RWPE1 (cell line): ENCODE measurements around the gene TAB2.

Experiments used
- CTCF ChIA-PET: fragments of 350-600 bp; sonication (Branson Sonifier 250); formaldehyde crosslinking; extraction: SDS; loops from one replicate; lab custom pipeline; 2021; lab: Yijun Ruan, JAX
- POLR2A ChIA-PET: fragments of 400-600 bp; formaldehyde crosslinking; extraction: SDS; loops from one replicate; lab custom pipeline; 2020; ENCODE audit warnings: antibody characterized with exemption; ENCODE audit not compliant: low non-redundant PET; lab: Yijun Ruan, JAX
- DNase-seq: peaks from one replicate; pipeline ENCODE4 v3.0.0; 2012; ENCODE audit warnings: low spot score
- H3K27ac ChIP-seq: fragments of 450-650 bp; 2 replicates; pipeline ENCODE4 v1.5.1; 2017
- CTCF ChIP-seq: fragments of 450-650 bp; conservative IDR thresholded peaks from 2 replicates; pipeline ENCODE4 v1.5.1; 2017; ENCODE audit warnings: low read depth, mild to moderate bottlenecking

Gene TAB2

GRCh38 chr6:149328083-149328482, 10.6 kb downstream of the TAB2 start:
- DNase-seq, result no peak
- POLR2A ChIA-PET, result no interaction called here
- no peak overlapping the region for H3K27ac ChIP-seq
- no peak for TF ChIP-seq CTCF
- CTCF ChIA-PET, result no interaction called here

GRCh38 chr6:149329529-149329928, 12.0 kb downstream of the TAB2 start:
- no peak for TF ChIP-seq CTCF
- no peak overlapping the region for H3K27ac ChIP-seq
- ChIA-PET CTCF (no interaction called here), POLR2A (no interaction called here)
- no peak for DNase-seq

GRCh38 chr6:149330133-149330532, 12.6 kb downstream of the TAB2 start:
- DNase-seq, result no peak
- TF ChIP-seq CTCF, result no peak
- ChIA-PET CTCF (no interaction called here), POLR2A (no interaction called here)
- no peak overlapping the region for H3K27ac ChIP-seq

GRCh38 chr6:149331043-149331807, 13.7 kb downstream of the TAB2 start:
- no peak overlapping the region for H3K27ac ChIP-seq
- CTCF ChIA-PET, result interaction anchor here (0.6 kb wide), 1 partner anchor 404 kb away, joined by 3 read pairs; no protein-coding TSS in a partner anchor
- POLR2A ChIA-PET, result no interaction called here
- DNase-seq, result no peak
- no peak for TF ChIP-seq CTCF

GRCh38 chr6:149331871-149332270, 14.4 kb downstream of the TAB2 start:
- no peak for DNase-seq
- no peak overlapping the region for H3K27ac ChIP-seq
- TF ChIP-seq CTCF, result no peak
- POLR2A ChIA-PET, result no interaction called here
- CTCF ChIA-PET, result interaction anchor here (0.5 to 0.7 kb wide), 2 partner anchors 31 to 580 kb away, joined by 3 to 5 read pairs; no protein-coding TSS in a partner anchor

- H3K27ac ChIP-seq, result no peak overlapping the region
- POLR2A ChIA-PET, result no interaction called here
- CTCF ChIA-PET, result interaction anchor here (0.7 to 0.9 kb wide), 2 partner anchors 412 to 581 kb away, joined by 3 to 5 read pairs; no protein-coding TSS in a partner anchor
- DNase-seq, result no peak
- no peak for TF ChIP-seq CTCF
Measured at GRCh38 chr6:149332602-149333265, 15.2 kb downstream of the TAB2 start.
